GM12875 (cell line): ENCODE data around the gene SELENOO.

Source experiments
- H3K4me3 ChIP-seq: one replicate; pipeline ENCODE4 v1.5.1; 2011; ENCODE audit warnings: low read depth, low read length, control low read depth
- TF ChIP-seq, protein P1 (sequence below): IDR thresholded peaks from 2 replicates; pipeline ENCODE4 v1.5.1; 2011; ENCODE audit warnings: low read depth, mild to moderate bottlenecking, control low read depth, inconsistent platforms, low read length, moderate library complexity, borderline replicate concordance; ENCODE audit not compliant: insufficient read depth

SELENOO gene

DNA sequence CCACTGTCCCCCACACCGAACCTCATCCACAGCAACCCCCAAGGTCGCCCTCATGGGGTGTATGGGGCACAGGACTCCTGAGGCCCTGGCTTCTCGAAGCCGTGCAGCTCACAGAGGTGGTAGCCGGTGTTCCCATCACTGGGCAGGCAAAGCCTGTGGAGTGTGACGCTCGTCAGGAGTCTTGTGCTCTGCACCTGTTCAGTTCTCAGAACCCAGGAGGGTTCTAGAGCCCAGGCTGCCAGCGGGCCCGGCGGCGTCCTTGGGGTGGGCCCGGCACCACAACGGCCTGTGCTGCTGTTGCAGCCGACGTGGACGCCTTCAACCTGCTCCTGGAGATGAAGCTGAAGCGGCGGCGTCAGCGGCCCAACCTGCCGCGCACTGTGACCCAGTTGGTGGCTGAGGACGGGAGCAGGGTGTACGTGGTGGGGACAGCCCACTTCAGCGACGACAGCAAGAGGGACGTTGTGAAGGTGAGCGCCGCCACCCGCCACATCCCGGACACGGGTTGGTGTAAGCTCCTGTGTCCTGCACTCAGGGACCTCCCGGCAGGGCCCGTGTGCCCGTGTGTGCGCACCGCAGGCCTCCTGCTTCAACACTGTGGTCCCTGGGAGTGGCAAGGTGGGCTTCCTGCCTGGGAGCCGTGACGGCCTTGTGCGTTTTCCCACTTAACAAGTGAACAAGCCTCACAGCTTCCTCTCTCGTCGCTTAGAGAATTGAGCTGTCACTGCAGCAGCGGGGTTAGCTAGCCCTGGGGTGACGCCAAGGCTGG, 6.6 kb upstream of the SELENOO start:
- H3K4me3 ChIP-seq: no peak overlapping the region
- TF ChIP-seq, protein P1, sequence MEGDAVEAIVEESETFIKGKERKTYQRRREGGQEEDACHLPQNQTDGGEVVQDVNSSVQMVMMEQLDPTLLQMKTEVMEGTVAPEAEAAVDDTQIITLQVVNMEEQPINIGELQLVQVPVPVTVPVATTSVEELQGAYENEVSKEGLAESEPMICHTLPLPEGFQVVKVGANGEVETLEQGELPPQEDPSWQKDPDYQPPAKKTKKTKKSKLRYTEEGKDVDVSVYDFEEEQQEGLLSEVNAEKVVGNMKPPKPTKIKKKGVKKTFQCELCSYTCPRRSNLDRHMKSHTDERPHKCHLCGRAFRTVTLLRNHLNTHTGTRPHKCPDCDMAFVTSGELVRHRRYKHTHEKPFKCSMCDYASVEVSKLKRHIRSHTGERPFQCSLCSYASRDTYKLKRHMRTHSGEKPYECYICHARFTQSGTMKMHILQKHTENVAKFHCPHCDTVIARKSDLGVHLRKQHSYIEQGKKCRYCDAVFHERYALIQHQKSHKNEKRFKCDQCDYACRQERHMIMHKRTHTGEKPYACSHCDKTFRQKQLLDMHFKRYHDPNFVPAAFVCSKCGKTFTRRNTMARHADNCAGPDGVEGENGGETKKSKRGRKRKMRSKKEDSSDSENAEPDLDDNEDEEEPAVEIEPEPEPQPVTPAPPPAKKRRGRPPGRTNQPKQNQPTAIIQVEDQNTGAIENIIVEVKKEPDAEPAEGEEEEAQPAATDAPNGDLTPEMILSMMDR: no peak

DNA sequence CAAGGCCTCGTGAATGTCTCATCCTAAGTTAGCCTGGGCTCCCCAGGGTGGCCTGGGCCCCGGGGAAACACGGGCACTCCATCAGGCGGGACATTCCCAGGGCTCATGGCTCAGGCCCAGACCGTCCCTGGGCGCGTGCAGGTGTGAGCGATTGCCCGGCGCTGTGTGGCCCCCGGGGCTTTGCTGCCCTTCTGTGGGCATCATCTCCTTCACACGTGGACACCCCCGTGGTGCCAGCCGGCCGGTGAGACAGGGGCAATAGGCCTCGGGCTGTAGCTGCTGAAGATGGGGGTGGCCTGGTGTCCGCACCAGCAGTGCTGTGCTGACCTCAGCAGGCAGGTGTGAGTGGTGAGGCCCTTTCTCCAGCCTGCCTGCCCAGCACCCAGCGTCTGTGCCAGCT, 4.6 kb upstream of the SELENOO start:
- TF ChIP-seq, protein P1: no peak
- no peak overlapping the region for H3K4me3 ChIP-seq

DNA sequence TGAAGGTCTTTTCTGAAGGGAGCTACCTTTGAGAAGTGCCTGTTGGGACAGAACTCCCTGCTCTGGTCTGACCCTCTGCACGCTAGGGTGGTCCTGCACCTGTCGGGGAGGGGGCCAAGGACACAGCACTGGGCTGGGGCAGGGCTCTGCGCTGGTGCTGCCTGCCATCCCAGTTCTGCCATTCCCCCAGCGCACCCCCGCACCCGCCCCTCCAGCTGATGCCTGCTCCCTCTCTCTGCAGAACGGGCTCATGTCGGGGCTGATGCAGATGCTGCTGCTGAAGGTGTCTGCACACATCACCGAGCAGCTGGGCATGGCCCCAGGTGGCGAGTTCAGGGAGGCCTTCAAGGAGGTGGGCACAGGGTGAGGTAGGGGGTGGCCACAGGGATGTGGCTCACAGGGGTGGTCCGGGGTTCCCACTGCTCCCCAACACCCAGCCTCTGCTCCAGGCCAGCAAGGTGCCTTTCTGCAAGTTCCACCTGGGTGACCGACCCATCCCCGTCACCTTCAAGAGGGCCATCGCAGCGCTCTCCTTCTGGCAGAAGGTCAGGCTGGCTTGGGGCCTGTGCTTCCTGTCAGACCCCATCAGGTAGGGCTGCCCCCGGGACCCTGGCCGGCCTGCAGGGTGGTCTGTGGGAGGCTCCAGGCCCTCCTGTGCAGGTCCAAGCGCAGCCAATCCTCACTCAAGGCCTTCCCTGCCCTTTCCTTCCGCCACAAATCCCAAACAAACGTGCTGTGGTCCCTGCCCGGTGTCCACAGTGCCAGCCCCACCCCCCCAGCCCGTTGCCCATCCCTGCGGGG, 3.6 kb upstream of the SELENOO start:
- no peak overlapping the region for H3K4me3 ChIP-seq
- TF ChIP-seq, protein P1: no peak

DNA sequence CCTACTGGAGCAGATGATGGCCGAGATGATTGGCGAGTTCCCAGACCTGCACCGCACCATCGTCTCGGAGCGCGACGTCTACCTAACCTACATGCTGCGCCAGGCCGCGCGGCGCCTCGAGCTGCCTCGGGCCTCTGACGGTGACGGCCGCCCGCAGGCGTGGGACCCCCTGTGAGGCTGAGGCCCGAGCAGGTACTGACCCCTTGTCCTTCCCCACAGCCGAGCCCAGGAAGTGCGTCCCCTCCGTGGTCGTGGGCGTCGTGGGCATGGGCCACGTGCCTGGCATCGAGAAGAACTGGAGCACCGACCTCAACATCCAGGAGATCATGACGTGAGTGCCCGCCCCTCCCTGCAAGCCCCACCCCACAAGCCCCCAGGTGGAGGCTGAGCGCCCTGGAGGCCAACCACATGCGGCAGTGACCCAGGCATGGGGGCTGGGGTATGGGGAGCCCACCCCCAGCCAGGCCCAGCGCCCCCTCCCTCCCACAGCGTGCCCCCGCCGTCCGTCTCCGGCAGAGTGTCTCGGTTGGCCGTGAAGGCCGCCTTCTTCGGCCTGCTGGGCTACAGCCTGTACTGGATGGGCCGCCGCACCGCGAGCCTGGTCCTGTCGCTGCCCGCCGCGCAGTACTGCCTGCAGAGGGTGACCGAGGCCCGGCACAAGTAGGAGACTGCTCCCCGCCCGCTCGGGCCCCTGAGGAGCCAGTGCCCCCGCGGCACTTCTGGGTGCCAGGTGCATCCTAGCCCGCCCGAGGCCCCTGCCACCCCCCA, 2.8 kb upstream of the SELENOO start:
- TF ChIP-seq, protein P1: no peak
- no peak overlapping the region for H3K4me3 ChIP-seq

DNA sequence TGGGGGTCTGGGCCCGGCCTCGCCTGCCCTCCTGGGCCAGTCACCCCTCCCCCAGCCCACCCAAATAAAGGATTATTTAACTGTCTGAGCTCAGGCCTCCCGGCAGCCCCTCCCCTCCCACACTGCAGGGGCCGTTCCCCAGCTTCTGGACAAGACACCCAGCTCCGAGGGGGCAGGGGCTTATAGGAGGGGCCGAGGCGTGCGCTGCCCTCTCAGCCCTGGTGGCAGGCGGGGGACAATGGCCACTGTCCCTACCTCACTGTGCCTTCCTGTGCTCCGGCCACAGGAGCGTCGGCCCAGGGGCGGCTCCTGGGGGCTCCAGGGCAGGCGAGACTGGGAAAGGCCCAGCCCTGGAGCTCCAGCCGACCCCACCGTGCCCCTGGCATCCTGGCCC, 2.2 kb upstream of the SELENOO start:
- no peak overlapping the region for H3K4me3 ChIP-seq
- TF ChIP-seq, protein P1: no peak

DNA sequence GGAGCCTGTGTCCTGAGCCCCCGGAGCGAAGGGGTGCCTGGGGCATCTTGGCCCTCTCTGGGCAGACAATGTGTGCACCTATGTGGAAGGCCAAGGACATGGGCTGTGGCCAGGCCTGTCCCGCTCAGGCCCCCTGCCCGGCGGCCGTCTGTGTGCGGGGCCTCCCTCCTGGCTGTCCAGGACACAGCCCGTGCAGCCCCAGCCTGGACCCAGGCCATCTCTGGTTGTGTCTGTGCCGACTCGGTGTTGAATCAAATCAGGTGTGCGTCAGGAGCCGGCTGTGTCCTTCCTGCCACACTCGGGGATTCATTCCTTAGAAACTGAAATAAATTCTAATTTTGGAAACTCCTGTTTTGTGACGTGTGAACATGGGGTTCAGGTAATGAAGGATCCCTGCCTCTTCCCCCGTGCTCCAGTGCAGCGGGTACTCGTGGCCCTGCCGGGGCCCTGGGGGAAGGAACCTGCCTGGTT, 1.5 kb upstream of the SELENOO start:
- TF ChIP-seq, protein P1: no peak
- no peak overlapping the region for H3K4me3 ChIP-seq
